VCaP (cell line): ENCODE data around the gene FANK1.
"Not testable (repeated sequence)": the region's sequence is repeated elsewhere in the genome, so short reads cannot be mapped to it uniquely, and the experiment has no call there.

Source experiments
- H3K27ac ChIP-seq: fragments of 450-650 bp; 2 replicates; pipeline ENCODE4 v1.5.1; 2017
- TF ChIP-seq, protein P1 (sequence below): fragments of 450-650 bp; conservative IDR thresholded peaks from 2 replicates; pipeline ENCODE4 v1.5.1; 2017; ENCODE audit warnings: mild to moderate bottlenecking, moderate library complexity

FANK1 gene

DNA sequence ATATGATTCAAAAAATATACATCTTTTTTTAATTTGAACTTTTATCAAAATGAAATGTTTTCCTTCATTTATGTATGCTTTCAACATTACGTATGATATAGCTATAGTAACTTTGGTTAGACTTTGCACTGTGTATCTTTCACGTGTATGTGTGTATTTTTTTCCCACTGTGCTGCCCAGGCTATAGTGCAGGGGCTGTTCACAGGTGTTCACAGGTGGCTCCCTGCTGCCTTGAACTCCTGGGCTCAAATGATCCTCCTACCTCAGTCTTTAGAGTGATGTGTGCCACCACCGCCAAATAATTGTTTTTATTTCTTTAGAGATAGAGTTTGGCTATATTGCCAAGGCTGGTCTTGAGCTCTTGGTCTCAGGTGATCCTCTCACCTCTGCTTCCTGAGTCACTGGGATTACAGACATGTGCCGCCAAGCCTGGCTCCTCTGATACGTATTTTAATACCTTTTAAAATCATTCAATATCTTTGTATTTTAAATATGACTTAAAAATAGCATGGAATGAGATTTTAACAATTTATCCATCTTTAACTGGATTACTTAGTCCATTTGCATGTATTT is 29.0 kb downstream of the FANK1 start:
- H3K27ac ChIP-seq: no peak overlapping the region
- TF ChIP-seq, protein P1, sequence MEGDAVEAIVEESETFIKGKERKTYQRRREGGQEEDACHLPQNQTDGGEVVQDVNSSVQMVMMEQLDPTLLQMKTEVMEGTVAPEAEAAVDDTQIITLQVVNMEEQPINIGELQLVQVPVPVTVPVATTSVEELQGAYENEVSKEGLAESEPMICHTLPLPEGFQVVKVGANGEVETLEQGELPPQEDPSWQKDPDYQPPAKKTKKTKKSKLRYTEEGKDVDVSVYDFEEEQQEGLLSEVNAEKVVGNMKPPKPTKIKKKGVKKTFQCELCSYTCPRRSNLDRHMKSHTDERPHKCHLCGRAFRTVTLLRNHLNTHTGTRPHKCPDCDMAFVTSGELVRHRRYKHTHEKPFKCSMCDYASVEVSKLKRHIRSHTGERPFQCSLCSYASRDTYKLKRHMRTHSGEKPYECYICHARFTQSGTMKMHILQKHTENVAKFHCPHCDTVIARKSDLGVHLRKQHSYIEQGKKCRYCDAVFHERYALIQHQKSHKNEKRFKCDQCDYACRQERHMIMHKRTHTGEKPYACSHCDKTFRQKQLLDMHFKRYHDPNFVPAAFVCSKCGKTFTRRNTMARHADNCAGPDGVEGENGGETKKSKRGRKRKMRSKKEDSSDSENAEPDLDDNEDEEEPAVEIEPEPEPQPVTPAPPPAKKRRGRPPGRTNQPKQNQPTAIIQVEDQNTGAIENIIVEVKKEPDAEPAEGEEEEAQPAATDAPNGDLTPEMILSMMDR: no peak

DNA sequence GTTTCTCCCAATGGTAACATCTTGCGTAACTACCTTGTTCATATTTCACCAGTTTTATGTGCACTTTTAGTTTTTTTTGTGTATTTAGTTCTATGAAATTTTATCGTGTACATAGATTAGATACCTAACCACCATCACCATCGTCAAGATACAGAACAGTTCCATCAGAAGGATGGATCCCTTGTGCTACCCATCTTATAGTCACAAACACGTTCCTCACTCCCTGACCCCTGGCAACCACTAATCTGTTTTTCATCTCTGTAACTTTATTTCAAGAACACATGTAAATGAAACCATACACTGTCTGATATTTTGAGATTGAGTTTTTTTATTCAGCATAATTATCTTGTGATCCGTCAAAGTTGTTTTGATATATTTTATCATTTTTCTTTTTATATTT is 29.9 kb downstream of the FANK1 start:
- TF ChIP-seq, protein P1: no peak
- H3K27ac ChIP-seq: no peak overlapping the region

DNA sequence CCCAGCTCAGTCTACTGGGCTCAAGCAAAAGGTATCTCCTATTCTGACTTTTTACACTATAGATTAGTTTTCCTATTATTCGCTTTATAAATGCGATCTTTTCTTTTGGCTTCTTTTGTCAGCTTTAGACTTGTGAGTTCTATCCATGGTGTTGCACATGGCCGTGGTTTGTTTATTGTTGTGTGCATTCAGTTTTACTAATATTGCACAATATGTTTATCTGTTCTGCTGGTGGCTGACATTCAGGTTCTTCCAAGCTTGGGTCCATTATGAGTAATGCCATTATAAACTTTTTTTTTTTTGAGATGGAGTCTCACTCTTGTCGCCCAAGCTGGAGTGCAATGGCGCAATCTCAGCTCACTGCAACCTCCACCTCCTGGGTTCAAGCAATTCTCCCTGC is 30.9 kb downstream of the FANK1 start:
- H3K27ac ChIP-seq: not testable (repeated sequence)

DNA sequence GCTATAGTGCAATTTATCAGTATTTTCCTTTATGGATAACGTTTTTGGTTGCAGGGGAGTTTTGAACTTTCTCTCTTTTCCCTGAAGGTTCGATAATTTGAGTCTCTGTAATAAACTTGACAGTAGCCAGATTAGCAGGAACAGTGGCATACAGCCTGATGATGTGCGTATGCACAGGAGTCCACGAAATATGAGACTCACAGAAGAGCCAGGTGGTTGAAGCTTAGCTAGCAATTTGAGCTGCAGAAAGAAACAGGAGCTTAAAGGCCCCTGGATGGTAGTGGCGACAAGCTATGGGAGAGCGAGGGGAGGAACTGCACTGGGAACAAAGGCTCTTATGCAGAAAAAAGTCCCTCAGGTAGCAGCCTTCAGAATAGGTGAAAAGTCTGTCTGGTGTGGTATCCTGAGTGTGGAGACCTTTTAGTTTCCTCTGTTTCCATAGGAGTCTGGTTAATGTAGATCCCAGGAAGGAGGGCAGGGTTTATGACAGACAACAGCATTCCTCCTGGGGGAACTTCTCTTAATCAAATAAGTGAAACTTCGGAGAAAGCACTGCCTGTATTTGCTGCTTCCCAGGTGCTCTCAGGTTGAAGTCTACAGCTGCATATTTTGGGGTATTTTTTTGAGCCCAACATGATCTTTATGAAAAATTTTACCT is 32.7 kb downstream of the FANK1 start:
- H3K27ac ChIP-seq: no peak overlapping the region
- TF ChIP-seq, protein P1: no peak

DNA sequence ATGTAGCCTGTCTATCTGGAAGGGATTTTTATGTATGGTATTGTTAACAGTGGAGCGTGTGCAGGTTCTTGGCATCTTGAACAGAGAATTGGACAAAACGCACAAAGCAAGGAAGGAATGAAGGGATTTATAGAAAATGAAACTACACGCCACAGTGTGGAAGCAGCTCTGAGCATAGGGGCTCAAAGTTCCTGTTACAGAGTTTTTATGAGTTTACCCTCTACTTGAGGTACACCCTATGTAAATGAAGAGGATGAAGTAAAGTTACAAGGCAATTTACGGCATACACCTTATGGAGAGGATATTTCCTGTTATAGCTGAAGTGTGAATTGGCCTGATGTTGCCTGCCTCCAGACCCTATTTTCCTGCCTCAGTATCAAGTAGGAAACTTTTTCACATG is 33.3 kb downstream of the FANK1 start:
- TF ChIP-seq, protein P1: no peak
- H3K27ac ChIP-seq: no peak overlapping the region

DNA sequence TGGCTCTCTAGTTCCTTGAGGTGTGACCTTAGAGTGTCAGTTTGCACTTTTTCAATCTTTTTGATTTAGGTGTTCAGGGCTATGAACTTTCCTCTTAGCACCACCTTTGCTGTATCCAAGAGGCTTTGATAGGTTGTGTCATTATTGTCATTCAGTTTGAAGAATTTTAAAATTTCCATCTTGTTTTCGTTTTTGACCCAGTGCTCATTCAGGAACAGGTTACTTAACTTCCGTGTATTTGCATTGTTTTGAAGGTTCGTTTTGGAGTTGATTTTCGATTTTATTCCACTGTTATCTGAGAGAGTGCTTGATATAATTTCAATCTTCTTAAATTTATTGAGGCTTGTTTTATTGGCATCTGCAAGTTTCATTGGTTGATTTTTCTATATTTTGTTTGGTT is 37.3 kb downstream of the FANK1 start:
- TF ChIP-seq, protein P1: no peak

DNA sequence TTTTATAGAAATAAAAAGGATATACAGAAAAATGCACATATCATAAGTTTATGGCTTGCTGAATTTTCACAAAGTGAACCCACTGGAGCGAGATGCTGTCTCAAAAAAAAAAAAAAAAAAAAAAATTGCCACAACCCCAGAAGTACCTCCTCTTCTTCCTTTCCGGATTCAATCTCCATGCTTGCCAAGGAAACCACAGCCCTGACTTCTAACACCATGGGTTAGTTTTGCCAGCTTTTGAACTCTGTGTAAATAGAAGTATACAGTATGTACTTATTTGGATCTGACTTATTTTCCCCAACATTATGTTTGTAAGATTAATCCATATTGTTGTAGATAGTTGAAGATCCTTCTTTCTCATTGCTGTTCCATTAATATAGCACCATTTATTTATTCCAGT is 40.0 kb downstream of the FANK1 start:
- no peak overlapping the region for H3K27ac ChIP-seq
- TF ChIP-seq, protein P1: no peak

More for the DNA sequence above, 37.3 kb downstream of the FANK1 start:
- no peak overlapping the region for H3K27ac ChIP-seq

DNA sequence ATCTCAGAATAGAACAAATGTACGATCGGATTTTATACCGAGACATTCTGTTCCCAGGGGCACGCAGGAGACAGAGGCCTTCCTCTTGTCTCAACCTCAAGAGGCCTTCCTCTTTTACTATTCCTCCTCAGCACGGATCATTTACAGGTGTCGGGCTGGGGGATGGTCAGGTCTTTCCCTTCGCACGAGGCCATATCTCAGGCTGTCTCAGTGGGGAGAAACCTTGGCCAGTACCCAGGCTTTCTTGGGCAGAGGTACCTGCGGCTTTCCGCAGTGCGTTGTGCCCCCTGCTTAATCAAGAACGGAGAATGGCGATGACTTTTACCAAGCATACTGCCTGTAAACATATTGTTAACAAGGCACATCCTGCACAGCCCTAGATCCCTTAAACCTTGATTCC is 44.2 kb downstream of the FANK1 start:
- TF ChIP-seq, protein P1: no peak
- H3K27ac ChIP-seq: no peak overlapping the region
